Glutamatergic neuron (in vitro differentiated cells): ENCODE data around the gene HECTD4. TPM values are rescaled to one million over a fixed set of nuclear protein-coding genes. Genes with fewer than 3 reads are reported as not detected.
A peak's percentile ranks its signal among the peaks of the same experiment; 100 is the strongest.
"Not testable (repeated sequence)": the region's sequence is repeated elsewhere in the genome, so short reads cannot be mapped to it uniquely, and the experiment has no call there.

ENCODE experiments used
- DNase-seq: peaks from one replicate; pipeline ENCODE4 v3.0.0; 2022
- H3K27ac Mint-ChIP-seq: one replicate; pipeline ENCODE4 v1.8.0; 2020; ENCODE audit warnings: mild to moderate bottlenecking, mixed read lengths, inconsistent platforms; ENCODE audit not compliant: unreplicated experiment
- H3K27me3 Mint-ChIP-seq: one replicate; pipeline ENCODE4 v1.8.0; 2020; ENCODE audit warnings: mild to moderate bottlenecking, moderate library complexity, mixed read lengths, inconsistent platforms; ENCODE audit not compliant: unreplicated experiment
- H3K36me3 Mint-ChIP-seq: one replicate; pipeline ENCODE4 v1.8.0; 2020; ENCODE audit warnings: mild to moderate bottlenecking, mixed read lengths, inconsistent platforms; ENCODE audit not compliant: unreplicated experiment
- H3K4me1 Mint-ChIP-seq: one replicate; pipeline ENCODE4 v1.8.0; 2020; ENCODE audit warnings: mild to moderate bottlenecking, low read depth, mixed read lengths, inconsistent platforms; ENCODE audit not compliant: unreplicated experiment
- H3K4me3 Mint-ChIP-seq: one replicate; pipeline ENCODE4 v1.8.0; 2020; ENCODE audit warnings: mild to moderate bottlenecking, mixed read lengths, inconsistent platforms; ENCODE audit not compliant: unreplicated experiment
- H3K9me3 Mint-ChIP-seq: one replicate; pipeline ENCODE4 v1.8.0; 2020; ENCODE audit warnings: mild to moderate bottlenecking, moderate library complexity, mixed read lengths, inconsistent platforms; ENCODE audit not compliant: unreplicated experiment
- total RNA-seq: library from RNA; stranded (reverse); fragmentation: NEBNext Ultra II Directional; extraction: Animal tissue kit (Norgen Biotek cat#: 25700); gene quantifications from one replicate; pipeline ENCODE4 v1.2.1, GENCODE V29; 2021; ENCODE audit not compliant: unreplicated experiment
- TF ChIP-seq, protein P1 (sequence below): fragments of 200-600 bp; sonication (generic); IDR thresholded peaks from one replicate; pipeline ENCODE4 v1.5.0; 2021; ENCODE audit not compliant: partially characterized antibody, unreplicated experiment

HECTD4 gene
- total RNA-seq, 1 donor from 2014 or later: 261 TPM

DNA sequence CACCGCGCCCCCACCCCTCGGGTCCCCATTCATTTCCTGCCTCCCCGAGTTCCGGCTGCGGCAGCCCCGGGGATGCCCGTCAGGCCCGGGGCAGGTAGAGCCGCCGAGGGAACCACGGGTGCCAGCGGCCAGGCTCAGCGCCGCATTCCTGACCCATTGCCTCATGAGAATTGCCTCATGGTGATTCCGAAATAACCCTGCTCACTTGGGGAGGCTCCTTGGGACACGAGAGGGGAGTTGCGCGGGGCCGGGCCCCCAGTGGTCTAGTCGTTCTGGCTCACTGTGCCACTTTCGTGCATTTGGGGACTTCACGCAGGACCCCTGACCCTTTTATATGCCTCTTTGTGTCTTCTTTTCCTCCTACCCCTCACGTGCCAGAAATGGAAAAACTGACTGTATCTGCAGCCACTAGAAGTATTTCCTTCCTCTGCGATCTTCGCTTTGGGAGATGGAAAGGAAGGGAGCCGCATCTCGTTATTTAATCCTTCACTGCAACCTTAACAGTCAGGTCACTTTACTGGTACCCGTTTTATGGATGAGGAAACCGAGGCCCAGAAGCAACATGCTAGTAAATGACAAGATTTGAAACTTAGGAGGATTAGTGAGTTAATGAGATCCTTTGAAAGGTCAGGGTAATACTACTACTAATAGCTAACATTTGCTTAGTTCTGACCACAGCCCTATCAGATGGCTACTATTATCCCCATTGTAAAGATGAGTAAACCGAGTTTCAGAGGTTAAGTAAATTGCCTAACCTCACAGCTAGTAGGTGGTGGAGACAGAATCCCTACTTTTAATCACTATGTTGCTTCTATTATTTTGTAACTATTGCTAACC is 37.3 kb upstream of the HECTD4 start:
- H3K4me3 Mint-ChIP-seq: peak overlapping the region; percentile 94
- H3K4me1 Mint-ChIP-seq: peaks cover 2% of the 10 kb centered on the region
- no peak for DNase-seq
- TF ChIP-seq, protein P1, sequence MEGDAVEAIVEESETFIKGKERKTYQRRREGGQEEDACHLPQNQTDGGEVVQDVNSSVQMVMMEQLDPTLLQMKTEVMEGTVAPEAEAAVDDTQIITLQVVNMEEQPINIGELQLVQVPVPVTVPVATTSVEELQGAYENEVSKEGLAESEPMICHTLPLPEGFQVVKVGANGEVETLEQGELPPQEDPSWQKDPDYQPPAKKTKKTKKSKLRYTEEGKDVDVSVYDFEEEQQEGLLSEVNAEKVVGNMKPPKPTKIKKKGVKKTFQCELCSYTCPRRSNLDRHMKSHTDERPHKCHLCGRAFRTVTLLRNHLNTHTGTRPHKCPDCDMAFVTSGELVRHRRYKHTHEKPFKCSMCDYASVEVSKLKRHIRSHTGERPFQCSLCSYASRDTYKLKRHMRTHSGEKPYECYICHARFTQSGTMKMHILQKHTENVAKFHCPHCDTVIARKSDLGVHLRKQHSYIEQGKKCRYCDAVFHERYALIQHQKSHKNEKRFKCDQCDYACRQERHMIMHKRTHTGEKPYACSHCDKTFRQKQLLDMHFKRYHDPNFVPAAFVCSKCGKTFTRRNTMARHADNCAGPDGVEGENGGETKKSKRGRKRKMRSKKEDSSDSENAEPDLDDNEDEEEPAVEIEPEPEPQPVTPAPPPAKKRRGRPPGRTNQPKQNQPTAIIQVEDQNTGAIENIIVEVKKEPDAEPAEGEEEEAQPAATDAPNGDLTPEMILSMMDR: peak; percentile 31
- H3K36me3 Mint-ChIP-seq: no peaks in the 10 kb centered on the region
- peak overlapping the region; percentile 83 for H3K27ac Mint-ChIP-seq
- no peaks in the 10 kb centered on the region for H3K9me3 Mint-ChIP-seq
- no peaks in the 10 kb centered on the region for H3K27me3 Mint-ChIP-seq

DNA sequence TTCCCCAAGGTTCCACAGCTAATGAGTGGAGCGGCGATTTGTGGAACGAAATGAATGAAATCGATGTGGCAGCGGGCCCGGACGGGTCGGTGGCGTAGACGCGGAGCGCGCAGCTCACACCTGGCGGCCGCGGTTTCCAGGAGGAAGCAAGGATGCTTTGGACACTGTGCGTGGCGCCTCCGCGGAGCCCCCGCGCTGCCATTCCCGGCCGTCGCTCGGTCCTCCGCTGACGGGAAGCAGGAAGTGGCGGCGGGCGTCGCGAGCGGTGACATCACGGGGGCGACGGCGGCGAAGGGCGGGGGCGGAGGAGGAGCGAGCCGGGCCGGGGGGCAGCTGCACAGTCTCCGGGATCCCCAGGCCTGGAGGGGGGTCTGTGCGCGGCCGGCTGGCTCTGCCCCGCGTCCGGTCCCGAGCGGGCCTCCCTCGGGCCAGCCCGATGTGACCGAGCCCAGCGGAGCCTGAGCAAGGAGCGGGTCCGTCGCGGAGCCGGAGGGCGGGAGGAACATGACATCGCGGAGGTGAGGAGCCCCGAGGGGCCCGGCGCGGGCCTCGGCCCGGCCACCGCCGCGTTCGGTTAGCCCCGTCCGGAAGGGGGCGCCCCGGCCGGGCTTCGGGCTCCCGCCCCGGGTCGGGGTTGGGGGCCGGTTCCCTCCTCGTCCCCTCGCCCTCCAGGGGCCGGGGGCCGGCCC is 36.5 kb upstream of the HECTD4 start, which contains the start of gene PTPN11:
PTPN11 (plus strand) TSS at position 340 of the 689 bp plus-strand sequence; CDS start at position 505, 165 bp downstream.
- Mint-ChIP-seq H3K36me3 (no peaks in the 10 kb centered on the region), H3K27me3 (no peaks in the 10 kb centered on the region), H3K4me3 (peak within 1 kb of the TSS; percentile 94), H3K9me3 (no peaks in the 10 kb centered on the region), H3K4me1 (peaks cover 2% of the 10 kb centered on the region), H3K27ac (peak within 1 kb of the TSS; percentile 88)
- peak; percentile 94 for DNase-seq
- TF ChIP-seq, protein P1: peak; percentile 83

DNA sequence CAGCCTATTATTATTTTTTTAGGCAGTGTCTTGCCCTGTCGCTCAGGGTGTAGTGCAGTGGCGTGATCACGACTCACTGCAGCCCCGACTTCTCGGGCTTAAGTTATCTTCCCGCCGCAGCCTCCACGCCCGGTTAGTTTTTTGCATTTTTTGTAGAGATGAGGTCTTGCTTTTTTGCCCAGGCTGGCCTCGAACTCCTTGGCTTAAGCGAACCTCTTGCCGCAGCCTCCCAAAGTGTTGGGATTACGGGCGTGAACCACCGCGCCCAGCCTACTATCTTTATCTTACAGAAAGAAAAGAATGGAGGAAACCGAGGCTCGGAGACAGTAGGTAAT is 36.0 kb upstream of the HECTD4 start:
- TF ChIP-seq, protein P1: no peak
- Mint-ChIP-seq H3K9me3 (no peaks in the 10 kb centered on the region), H3K27ac (peak overlapping the region; percentile 88), H3K4me1 (peaks cover 2% of the 10 kb centered on the region), H3K4me3 (peak overlapping the region; percentile 91), H3K27me3 (no peaks in the 10 kb centered on the region), H3K36me3 (no peaks in the 10 kb centered on the region)
- no peak for DNase-seq

DNA sequence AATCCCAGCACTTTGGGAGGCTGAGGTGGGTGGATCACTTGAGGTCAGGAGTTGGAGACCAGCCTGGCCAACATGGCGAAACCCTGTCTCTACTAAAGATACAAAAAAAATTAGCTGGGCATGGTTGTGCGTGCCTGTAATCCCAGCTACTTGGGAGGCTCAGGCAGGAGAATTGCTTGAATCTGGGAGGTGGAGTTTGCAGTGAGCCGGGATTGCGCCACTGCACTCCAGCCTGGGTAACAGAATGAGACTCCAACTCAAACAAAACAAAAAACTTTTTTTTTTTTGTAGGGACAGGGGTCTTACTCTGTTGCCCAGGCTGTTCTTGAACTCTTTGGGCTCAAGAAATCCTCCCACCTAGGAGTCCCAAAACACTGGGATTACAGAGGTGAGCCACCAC is 33.2 kb upstream of the HECTD4 start:
- not testable (repeated sequence) for H3K9me3 Mint-ChIP-seq, H3K36me3 Mint-ChIP-seq, H3K4me3 Mint-ChIP-seq, H3K27me3 Mint-ChIP-seq, H3K4me1 Mint-ChIP-seq, H3K27ac Mint-ChIP-seq, DNase-seq

DNA sequence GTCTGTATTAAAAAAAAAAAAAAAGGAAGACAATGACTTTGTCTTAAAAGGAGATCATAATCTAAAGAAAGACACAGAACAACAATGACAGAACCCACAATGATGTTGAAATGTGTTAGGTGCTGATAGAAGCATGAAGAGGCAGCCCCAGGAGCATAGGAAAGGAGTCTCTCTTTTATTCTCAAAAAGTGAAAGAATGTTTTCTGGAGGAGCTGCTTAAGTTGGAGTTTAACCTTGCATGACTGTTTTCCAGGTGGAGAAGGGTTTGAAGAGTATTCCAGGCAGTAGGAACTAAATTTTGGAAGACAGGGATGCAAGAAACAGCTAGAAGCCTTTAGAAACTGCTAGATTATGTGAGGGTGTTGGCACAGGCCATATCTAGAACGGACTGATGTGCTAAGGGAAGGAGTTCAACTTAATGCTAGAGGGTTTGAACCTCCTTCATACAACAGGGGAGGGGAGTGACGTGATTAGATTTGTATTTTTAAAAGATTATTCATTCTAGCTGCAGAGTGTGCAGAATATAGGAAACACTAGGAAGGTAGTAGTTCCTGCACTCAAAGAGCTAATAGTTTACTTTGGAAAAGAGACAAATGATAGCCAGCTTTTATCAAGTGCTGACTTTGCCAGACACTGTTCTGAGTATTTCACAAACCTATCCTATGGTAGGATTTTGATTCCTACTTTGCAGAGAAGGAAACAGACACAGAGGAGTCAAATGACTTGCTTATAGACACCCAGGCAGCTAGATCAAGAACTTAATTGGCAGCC is 31.8 kb upstream of the HECTD4 start:
- H3K4me1 Mint-ChIP-seq: peaks cover 2% of the 10 kb centered on the region
- TF ChIP-seq, protein P1: no peak
- H3K36me3 Mint-ChIP-seq: no peaks in the 10 kb centered on the region
- DNase-seq: no peak
- peaks cover 2% of the 10 kb centered on the region for H3K27me3 Mint-ChIP-seq
- peaks cover 5% of the 10 kb centered on the region for H3K9me3 Mint-ChIP-seq
- no peak overlapping the region for H3K4me3 Mint-ChIP-seq
- H3K27ac Mint-ChIP-seq: no peak overlapping the region
